T47D (cell line): ENCODE measurements around the gene SUPT4H1.

Experiments used
- DNase-seq, 2 experiments: peaks; one replicate each; pipeline versions ENCODE4 v3.0.0 to v3.0.0-alpha.2; 2011 to 2012; ENCODE audit warnings: low read depth in 1 of 2, low spot score in 1 of 2
- JUND ChIP-seq: IDR thresholded peaks from 2 replicates; pipeline ENCODE4 v1.6.1; 2012; ENCODE audit warnings: low read depth
- in situ Hi-C: cut with HindIII; loops from 2 replicates; pipeline ENCODE4 v1.10.0; 2016; ENCODE audit warnings: low sequenced_read_pairs, low pct_unique_long_range_greater_than_20kb

The SUPT4H1 gene

DNA sequence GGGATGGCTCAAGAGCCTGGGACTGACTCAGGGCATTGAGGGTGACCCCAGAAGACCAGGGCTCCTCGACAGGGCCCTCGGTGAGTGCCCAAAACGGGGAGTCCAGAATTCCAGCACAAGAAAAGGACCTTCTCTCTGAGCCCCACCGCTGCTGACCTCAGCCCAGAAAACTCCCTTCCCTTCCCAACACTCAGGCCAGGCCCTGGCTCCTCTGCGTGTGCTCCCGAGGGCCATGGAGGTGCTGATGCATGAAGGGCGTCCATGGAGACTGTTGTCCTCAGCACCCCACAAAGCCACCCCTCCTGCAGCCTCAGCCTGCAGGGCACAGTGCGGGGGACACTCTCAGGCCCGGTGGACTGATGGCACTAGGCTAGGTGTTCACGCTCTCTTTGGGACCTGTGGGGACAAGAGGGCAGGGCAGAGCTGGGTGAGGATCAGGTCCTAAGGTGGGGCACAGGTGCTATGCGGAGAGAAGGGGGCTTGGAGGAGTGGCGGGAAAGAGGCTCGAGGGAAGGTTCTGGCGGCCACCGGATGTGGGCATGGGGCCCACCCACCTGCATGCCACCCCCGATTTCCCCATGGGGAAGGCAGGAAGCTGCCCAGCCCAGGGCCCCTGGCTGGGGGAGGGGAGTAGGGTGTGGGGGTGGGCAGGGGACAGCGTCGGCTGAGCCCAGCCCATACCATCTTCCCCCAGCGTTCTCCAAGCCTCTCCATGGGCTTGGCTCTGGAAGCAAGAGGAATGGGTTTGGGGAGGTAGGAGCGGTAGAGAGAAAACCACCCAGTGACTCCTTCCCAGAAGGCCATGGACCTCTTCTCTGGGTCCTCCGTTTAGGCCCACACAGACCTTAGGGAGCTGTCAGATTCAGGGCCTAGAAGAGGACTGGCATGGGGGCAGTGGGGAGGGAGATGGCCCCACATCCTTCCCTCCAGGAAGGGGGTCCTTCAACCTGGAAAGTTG, 18.9 kb downstream of the SUPT4H1 start:
- TF ChIP-seq JUND, result no peak
- no peak for DNase-seq
- in situ Hi-C loops, result no loop called here

DNA sequence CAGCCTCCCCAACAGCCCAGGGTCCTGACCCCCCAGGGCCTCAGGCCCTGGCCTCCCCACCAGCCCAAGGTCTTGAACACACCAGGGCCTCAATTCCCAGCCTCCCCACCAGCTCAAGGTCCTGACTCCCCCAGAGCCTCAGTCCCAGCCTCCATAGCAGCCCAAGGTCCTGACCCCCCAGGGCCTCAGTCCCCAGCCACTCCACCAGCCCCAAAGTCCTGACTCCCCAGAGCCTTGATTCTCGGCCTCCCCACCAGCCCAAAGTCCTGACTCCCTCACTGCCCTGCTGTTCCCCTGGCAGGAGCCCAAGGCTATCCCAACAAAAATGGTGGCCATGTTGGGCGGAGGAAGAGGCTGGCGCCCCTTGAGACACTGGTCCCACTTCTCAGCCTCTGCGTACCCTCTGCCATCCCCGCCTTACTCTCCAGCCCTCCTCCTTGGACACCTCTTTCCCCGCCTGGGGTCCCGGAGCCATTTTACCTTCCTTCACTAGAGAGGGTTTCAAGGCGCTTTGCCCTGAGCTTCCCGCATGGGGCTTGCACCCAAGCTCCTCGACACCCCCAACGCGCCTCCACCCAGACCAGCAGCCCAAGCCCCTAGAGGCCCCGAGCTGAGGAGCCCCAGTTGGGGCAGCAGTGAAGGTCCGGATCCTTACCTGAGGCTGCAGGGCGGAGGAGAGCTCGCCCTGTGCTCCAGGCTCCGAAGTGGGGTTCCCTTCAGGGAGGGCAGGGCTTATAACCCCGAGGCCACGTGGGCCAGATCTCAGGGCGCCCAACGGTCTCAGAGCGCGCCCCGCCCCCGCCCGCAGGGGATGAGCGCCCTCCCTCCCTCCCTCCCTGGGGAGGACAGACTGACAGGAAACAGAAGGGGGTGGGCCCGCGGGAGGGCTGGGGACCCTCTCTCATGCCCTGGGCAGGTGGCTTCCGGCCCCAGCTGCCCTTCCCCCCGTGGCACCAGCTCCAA, 19.9 kb downstream of the SUPT4H1 start:
- no peak for TF ChIP-seq JUND
- no peak for DNase-seq
- in situ Hi-C loops, result no loop called here

DNA sequence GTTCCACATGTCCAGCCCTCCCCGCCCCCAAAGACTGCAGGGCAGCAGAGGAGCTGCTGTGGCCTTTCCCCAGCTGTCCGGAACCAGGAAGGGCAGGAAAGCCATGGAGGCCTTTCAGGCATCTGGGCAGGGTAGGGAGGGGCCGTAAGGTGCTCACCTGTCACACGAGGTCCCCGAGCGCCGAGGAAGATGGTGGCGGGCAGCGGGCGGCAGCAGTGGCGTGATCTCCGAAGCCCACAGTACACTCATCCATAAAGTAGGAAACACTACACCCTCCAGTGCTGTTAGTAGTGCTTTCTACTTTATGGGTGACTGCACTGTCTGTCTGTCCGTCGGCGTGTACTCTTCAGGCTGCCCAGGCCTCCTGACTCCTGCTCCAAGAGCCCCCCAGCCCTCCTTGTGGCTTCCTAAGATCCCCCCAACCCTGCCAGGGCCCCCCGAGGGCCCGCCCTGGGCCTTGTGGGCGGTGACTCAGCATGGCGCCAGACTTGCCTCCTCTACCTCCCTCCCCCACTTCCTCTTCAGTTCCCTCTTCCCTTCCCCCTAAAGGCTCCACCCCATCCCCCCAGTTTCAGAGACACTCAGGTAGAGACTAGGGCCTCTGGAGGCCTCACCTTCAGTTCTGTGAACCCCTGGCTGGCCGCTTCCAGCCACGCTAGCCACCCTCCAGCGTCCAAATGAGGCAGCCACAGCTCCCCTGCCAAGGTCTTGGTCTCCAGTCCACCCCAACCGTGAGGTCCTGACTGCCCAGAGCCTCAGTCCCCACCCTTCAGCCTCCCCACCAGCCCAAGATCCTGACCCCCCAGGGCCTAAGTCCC, 20.8 kb downstream of the SUPT4H1 start:
- in situ Hi-C loops, result no loop called here
- no peak for DNase-seq
- TF ChIP-seq JUND, result no peak

DNA sequence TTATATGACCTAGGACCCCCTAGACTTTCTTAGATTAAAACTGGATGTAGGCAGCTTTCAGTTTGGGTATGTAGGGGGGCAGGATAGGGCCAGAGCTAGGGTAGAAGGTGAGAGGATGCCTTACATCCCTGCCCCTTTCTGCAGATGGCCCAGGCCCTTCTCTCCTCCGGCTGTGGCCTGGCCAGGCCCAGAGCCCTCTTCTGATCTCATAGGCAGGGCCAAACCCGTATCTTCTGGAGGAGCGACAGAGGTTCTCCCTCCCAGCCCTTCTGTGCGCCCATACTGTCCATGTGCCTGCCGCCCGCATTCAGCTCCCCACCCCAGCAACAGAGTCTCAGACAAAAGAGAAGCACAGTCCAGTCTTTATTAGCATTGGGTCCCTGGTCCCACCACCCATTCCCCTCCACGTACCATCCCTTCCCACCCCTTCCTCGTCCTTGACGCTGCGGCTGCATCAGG, 21.4 kb downstream of the SUPT4H1 start:
- in situ Hi-C loops, result no loop called here
- no peak for TF ChIP-seq JUND
- DNase-seq, result no peak

DNA sequence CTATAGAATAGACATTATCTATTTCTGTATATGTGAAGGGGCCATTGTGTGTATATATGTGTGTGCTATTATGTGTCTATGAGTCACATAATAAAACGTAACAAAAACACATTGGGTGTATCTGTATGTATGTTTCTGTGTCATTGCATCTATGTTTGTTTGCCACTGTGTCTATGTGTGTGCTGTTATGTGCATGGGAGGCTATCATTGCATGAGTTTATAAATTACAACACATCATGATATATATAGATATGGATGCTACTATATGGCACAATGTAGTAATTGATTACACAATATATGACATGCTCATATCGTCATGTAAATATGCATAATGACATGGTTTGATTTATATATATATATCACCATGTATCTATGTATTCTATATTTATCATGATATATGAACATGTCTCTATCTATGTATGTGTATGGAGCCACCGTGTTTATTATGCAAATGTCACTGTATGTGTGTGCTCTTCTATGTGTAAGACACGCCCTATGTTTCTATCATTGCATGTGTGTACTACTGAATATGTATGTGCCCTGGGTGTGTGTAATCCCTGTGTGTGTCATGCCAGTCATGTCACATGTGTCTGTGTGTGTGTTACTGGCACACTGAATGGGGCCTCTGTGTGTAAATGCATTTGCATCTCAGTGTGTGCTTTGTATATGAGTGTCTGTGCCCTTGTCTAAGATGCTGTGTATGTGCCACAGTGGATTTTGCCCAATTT, 22.0 kb downstream of the SUPT4H1 start:
- no peak for DNase-seq
- no peak for TF ChIP-seq JUND
- in situ Hi-C loops, result no loop called here

DNA sequence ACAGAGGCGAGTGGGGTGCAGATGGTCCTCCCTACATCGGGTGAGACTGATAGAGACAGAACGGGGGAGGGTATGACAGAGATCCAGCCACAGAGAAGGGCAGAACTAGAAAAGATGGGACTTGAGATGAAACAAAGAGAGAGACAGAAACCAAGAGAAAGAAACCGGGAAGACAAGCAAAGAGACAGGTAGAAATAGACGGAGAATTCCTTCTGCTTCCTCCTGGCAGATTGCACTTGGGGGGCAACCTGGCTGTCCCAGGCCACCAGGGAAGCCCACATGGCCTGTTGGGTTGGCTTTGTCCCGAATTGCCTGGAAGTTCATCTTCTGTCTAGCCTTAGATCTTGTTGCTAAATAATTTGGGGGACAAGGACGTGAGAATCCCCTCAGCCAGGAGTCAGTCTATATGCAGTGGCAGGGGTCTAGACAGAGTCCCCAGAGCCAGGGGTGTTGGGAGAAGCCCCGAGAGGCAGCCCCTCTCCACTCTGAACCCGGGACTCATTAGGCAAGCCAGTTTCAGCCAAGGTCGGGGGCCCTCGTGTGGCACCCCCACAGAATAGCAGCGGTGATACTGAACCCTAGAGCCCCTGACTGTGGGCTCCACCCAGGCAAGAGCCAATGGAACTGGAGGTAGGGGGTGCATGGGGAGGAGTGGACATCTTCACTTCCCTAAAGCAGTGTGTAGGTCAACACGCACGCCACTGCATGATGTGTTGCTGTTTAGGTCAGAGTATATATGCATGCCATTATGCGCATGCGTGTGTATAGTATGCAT, 22.8 kb downstream of the SUPT4H1 start:
- no peak for DNase-seq
- no peak for TF ChIP-seq JUND
- in situ Hi-C loops, result no loop called here

DNA sequence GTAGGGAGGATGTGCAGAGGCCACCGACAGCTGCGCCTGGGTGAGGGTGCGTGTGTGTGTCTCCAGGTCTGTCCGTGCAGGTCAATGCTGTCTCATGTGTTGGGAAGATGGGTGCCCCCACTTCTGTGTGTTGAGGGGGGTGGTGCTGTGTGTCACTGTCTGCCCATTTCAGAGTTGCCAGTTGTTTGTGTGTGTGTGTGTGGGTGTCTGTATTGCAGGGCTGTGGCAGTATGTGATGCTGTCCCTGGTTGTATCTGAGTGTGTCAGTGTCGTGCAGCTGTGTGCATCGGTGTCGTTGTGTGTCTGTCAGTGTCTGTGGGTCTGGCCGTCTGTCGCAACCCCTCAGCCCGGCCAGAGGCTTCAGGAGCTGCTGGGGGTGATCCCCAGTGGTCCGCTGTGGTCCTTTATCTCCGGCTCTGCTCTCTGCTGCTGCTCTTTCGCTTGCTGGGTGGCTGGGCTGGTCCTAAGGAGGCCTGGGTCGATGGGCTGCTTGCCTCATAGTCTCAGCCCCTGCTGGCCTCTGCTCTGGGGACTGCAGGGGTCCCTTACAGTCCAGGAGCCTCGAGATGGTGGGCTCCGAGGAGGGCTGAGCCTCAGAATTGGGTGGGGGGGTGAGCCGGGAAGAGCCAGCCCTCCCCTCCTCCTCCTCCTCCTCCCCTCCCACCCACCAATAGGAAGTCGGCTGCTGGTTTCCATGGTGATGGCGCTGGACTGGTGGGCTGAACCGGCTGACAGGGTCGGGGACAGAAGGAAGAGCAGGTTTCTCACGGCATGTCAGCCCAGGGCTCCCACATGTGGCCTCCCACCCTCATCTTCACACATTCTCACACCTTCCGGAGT, 23.6 kb downstream of the SUPT4H1 start, which contains the start of gene TSPOAP1:
Gene TSPOAP1 (minus strand): TSS at position 601 of the 840 bp plus-strand sequence. CDS start 875 bp downstream, outside the sequence.
- TF ChIP-seq JUND, result no peak
- no peak for DNase-seq
- in situ Hi-C loops, result no loop called here

DNA sequence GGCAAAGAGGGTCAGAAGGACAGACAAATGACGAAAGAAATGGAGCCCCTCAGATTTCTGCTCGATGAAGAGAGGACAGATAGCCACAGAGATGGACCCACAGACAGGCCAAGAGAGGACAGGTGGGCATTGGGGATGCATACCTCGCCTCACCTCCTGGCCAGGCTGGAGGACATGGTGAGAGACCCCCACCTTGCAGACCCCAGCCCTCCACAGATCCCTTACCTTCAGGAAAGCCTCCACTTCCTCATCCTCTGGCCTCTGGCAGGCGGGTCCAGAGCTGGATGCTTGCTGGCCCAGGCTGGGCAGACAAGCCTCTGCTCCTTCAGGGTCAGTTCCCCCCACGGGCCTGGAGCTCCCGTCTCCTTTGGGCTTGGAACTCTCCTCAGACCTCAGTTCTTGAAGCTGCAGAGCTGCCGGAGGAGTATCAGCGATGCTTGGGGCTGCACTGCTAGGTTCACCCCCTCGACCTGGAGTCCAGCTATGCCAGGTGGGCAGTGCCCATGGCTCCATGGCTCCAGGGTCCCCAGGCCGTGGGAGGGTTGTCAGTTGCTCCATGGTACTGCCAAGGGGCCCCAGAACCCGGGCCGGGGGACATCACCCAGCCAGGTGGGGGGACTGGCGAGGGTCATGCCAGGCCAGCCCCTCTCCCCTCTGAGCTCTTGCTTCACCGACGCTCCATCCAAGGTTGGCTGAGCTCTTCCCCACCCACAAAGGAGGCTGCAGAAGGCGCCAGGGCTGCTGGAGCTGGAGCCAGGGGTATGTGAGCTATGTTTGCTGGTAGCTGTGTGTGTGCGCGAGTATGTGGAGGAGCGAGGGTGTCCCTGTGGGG, 24.4 kb downstream of the SUPT4H1 start:
- in situ Hi-C loops, result no loop called here
- DNase-seq, result no peak
- no peak for TF ChIP-seq JUND

DNA sequence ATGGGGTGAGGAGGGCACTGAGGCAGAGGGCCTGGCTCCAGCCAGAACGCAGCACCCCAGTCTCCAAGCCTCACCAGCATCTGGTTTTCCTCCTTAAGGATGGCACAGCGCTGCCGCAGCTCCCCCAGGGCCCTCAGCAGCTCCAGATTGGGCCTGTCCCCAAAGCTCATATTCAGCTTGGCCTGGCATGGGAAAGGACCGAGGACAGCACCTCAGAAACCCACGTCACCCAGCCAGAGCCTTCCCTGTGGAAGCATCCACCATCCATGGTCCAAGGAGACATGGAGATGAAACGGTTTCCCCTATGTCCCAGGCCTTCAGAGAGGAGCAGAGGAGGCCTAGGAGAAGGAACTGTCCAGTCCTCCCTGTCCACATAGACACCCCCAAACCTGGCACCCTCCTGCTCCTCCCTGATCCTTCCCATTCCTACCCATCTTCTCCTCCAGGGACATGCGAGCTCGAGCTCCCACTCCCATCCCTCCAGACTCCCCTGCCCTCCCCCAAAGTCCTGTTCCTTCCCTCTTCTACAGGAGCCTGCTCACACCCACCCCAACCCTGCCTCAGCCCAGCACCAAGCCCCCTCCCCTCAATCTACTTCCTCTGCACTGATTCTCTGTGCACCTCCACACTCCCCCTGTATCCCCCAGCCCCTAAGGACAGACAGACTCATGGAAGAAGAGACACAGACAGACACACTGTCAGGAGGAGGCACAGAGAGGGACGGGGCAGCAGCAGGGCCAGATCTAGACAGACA, 25.2 kb downstream of the SUPT4H1 start:
- in situ Hi-C loops, result no loop called here
- TF ChIP-seq JUND, result no peak
- no peak for DNase-seq
